Skin of body (tissue), 2 donors: ENCODE measurements around the gene DOCK9. TPM values are rescaled to one million over a fixed set of nuclear protein-coding genes. Genes with fewer than 3 reads are reported as not detected.
"Not testable (repeated sequence)": the region's sequence is repeated elsewhere in the genome, so short reads cannot be mapped to it uniquely, and the experiment has no call there.

Experiments
- DNase-seq: peaks from one replicate; lab custom pipeline; 2025; lab: John Stamatoyannopoulos, UW
- total RNA-seq: library from RNA; depleted of rRNA; stranded (reverse); fragments of >200 nt; gene quantifications from one replicate; pipeline ENCODE4 v1.2.3, GENCODE V29; 2014

The DOCK9 gene
- total RNA-seq, 1 donor from 2014 or later, result 89.1 TPM

DNA sequence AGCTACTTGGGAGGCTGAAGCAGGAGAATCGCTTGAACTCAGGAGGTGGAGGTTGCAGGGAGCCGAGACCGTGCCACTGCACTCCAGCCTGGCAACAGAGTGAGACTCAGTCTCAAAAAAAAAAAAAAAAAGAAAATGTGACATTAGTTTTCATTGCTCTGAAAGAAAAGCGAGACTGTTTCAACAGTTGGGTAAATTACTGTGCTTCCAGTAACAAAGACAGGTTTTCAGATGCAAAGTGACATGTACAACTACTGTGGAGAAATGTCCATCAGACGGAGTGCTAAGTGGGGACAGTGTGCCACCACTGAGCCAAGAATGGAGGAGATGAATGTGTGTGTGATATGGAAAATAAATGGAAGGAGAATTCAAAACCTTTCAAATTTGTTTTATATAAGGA lies 201.2 kb downstream of the DOCK9 start:
- no peak for DNase-seq

- no peak for DNase-seq
Measured at GRCh38 chr13:98775844-98776598, 201.8 kb downstream of the DOCK9 start.

DNA sequence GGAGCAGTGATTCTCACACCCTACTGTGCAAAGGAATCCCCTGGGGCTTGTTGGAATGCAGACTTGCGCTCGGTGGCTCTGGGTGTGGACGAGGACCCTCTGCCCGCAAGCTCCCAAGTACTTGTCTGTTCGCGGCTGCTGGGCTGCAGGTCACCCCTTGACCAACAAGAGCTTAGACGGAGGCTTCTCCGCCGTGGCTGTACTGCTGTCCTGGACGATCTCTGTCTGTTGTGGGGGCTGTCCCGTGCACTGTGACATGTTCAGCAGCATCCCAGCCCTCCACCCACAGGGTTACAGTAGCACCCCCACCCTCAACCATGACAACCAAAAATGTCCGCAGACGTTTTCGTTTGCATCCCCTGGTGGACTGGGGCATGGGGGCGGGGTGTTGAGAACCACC lies 202.5 kb downstream of the DOCK9 start:
- DNase-seq, result no peak

- no peak for DNase-seq
Measured at GRCh38 chr13:98774776-98775175, 203.1 kb downstream of the DOCK9 start.

DNA sequence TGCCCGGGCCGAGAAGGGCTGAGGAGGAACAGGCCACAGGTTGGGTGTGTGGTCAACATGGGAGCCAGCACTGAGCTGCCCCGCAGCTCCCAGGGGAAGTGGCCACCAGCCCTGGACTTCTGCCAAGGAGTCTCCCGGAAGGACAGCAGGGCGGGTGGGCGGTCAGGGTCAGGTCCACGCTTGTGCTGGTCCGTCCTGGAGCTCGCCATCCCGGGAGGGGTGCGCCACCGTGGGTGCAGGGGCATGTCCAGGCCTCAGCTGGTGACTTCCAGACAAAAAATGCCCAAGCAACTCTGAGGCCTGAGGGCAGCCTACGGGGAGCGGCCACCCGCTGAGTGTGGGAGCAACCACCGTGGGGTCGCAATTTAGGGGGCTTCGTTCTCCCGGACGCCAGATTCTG lies 203.9 kb downstream of the DOCK9 start:
- DNase-seq, result no peak

- DNase-seq, result no peak
Measured at GRCh38 chr13:98772794-98773452, 204.9 kb downstream of the DOCK9 start.

DNA sequence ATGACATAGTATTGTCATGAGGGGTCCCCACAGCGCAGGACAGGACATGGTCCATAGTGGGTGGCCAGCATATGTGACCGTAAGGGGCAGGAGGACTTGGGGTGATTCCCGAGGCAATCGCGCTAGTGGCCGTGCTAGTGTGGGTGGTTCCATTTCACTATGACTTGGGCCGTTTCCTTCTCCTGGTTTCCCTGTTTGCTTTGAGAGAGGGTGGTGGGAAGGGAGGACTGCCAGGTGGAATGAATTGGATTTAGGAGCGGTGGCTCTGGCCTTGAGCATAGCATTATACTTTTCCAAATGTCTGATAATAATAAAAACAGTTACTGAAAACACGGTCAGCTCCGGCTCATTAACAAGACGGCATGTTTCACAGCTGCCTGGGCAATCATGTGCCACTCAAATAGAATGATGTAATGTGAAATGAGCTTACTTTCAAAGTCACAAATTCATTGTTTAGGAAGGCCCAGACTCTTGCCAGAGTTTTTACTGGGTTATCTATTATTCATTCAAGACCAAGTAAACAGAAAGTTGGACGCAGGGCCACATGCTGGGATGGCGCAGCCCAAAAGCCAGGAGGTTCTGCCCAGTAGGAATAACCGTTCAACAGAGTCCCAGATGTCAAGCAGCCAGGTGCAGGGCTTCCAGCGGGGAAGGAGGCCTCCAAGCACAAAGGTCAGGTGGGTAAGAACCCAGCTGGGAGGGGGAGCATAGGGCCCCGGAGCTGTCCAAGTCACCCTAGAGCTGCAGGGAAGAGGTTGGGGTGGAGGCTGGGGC lies 205.8 kb downstream of the DOCK9 start:
- no peak for DNase-seq

DNA sequence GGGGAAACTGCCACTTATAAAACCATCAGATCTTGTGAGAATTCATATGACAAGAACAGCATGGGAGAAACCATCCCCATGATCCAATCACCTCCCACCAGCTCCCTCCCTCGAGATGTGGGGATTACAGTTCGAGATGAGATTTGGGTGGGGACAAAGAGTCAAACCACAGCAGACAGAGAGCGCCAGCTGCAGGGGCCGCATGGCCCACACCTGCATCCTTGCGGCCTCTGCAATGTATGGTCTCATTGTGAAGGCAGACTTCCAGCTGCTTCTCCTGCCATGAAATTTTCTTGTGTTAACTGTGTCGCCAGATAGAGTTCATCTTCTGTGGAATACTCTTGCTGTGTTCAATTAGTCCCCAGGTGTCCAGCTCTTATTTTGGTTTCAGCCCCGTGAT lies 208.1 kb downstream of the DOCK9 start:
- no peak for DNase-seq

DNA sequence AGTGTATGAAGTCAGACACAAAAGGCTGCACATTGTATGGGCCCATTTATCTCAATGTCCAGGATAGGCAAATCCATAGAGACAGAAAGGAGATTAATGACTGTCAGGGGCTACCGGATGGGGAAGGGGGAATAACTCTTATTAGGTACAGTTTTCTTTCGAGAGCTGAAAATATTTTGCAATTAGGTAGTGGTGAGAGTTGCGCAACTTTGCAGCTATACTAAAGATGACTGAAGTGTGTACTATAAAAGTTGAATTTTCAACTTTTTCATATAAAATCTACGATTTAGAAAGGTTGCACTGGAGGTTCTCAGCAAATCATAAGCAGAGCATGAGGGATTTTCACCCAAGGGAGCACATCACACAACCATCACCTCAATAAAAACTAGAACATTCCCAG lies 209.3 kb downstream of the DOCK9 start:
- DNase-seq, result no peak

- DNase-seq, result no peak
Measured at GRCh38 chr13:98766697-98767096, 211.2 kb downstream of the DOCK9 start.

DNA sequence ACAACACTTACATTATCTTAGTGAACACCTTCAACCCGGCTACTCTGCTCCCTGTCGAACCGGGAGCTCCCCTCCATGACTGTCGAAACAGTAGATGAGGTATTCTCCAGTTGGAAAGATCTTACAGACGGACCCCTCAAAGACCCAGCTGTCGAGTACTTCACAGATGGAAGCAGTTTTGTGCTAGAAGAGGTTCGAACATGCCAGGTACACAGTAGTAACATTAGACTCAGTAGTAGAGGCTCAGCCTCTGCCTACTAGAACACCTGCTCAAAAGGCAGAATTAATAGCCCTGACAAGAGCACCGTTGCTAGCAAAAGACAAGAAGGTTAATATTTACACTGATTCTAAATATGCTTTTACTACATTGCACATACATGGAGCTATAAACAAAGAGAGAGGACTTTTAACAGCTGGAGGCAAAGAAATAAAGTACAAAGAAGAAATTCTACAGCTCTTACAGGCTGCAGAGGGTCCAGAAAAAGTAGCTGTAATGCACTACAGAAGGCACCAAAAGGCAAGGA lies 211.8 kb downstream of the DOCK9 start:
- DNase-seq, result no peak

GRCh38 chr13:98761986-98762616 lies 215.8 kb downstream of the DOCK9 start:
- no peak for DNase-seq

DNA sequence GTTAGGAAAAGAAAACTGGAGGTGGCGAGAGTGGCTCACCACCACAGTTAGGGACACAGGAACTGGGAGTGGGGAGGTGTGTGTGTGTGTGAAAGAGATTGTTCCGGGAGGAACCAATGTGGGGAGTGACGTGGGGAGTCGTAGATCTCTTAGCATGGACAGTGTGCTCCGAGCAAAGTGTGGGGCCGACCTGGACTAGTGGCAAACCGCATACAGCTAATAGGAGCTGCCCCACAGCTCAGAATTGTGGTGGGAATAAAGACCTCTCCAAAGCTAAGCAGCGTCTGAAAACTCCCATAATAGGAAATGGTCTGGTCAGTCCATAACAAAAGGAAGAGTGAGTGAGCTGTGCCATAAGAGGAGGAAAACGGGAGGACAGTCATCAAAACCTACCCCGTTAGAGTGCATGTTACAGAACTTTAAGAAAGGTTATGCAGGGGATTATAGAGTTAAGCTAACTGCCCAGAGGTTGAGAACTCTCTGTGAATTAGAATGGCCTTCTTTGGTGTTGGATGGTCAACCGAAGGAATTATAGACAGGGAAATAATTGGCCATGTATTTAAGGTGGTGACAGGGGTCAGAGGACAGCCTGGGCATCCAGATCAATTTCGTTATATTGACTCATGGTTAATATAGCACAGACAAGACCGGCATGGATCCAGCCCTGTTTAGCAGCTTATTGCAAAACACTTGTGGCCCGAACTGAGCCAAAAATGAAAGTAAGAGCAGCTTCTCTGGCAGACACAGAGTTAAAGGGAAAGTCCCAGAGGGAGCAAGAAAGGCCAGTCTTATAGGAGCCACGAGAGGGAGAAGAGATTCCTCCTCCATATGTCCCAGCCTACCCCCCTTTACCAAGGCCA lies 216.5 kb downstream of the DOCK9 start:
- no peak for DNase-seq

- DNase-seq, result no peak
Measured at GRCh38 chr13:98755729-98756128, 222.1 kb downstream of the DOCK9 start.

GRCh38 chr13:98755116-98755515 lies 222.7 kb downstream of the DOCK9 start:
- no peak for DNase-seq

DNA sequence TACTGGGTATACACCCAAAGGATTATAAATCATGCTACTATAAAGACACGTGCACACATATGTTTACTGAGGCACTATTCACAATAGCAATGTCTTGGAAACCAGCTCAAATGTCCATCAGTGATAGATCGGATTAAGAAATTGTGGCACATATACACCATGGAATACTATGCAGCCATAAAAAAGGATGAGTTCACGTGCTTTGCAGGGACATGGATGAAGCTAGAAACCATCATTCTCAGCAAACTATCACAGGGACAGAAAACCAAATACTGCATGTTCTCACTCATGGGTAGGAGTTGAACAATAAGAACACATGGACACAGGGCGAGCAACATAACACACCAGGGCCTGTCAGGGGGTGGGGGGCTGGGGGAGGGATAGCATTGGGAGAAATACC lies 223.4 kb downstream of the DOCK9 start:
- not testable (repeated sequence) for DNase-seq

- no peak for DNase-seq
Measured at GRCh38 chr13:98752467-98753290, 225.2 kb downstream of the DOCK9 start, which contains the start of gene SLC15A1. TSS of gene SLC15A1 (minus strand) at chr13:98752672. CDS start at chr13:98752598, 74 bp downstream.

DNA sequence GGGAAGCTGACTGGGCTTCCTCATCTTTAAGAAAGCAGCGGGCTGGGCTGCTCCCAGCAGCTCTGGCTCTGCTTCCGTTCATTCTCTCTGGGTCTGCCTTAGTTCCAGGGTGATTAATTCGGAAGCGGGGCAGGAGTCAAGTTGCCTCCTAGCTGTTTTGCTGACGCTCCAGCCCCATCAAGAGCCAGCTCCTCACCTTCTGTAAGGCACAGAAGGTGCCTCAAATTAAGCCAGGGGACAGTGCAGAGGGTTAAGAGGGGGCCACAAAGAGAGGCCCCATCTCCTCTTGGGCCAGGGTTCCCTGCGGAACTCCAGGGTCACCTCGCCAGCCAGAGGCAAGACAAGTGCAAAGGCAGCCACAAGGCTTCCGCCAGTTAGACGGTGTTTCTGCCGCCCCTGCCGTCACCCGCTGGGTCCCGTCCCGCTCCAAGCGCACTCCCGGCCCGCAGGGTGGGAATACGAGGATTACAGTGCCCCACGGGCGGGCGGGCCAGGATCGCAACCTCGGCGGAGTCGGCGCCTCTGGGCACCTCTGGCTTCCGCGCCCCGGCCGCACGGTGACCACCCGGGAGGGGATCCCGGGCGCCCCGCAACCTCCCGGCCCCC lies 225.9 kb downstream of the DOCK9 start:
- DNase-seq, result no peak

- DNase-seq, result no peak
Measured at GRCh38 chr13:98751367-98751782, 226.5 kb downstream of the DOCK9 start.
